ENCODE results near the gene ST6GAL1. TPM values are rescaled to one million over a fixed set of nuclear protein-coding genes. Genes with fewer than 3 reads are reported as not detected.

ST6GAL1 gene
- total and polyA plus RNA-seq, 2 of the 8 experiments (the other 6 are each of a cell fraction or from before 2014, with no cell fraction given): 62.8 to 80.9 TPM

GRCh38 chr3:187046033-187046432 is 115.7 kb downstream of the ST6GAL1 start:
- Histone ChIP-seq H3K4me1 (replicated peaks in 1 of 4; ENCODE audit: control insufficient read depth in 3 of 4, insufficient read depth in 4 of 4, low read length in 3 of 4) (no peaks in the 10 kb centered on the region), H2BK20ac (ENCODE audit: low read length) (no peak overlapping the region), H2BK5ac (ENCODE audit: low read depth, low read length) (no peak overlapping the region), H4K8ac (ENCODE audit: extremely low read depth, insufficient read depth, low read length) (no peak overlapping the region), H3K9me3 (ENCODE audit: insufficient read depth in 2 of 2, low read depth in 1 of 2, low read length in 1 of 2) (0 out of 4 replicates have a peak, but pooled peaks cover 0 to 5% of the 10 kb centered on the region in 2 experiments), H3K9ac (replicated peaks in 1 of 4; ENCODE audit: extremely low read depth in 1 of 4, low read depth in 3 of 4, low read length in 3 of 4) (no peak overlapping the region), H3K4ac (replicated peaks; ENCODE audit: insufficient read length, low read depth, low read length) (no peak overlapping the region), H3K14ac (ENCODE audit: insufficient read length) (no peak overlapping the region), H4K5ac (ENCODE audit: insufficient read length, low read depth, low read length) (no peak overlapping the region), H2AFZ (ENCODE audit: low read length) (no peak overlapping the region), H3K79me2 (ENCODE audit: control insufficient read depth in 1 of 2, insufficient read depth in 2 of 2, low read length in 2 of 2) (peaks cover 0 to 23% of the 10 kb centered on the region in 2 experiments; a peak in 1 of 4 replicates), H3K4me2 (ENCODE audit: insufficient read depth in 1 of 2, low read depth in 2 of 2, low read length in 2 of 2) (no peak overlapping the region), H2BK12ac (ENCODE audit: low read depth, low read length) (no peak overlapping the region), H2BK120ac (replicated peaks; ENCODE audit: low read depth, low read length) (no peak overlapping the region), H3K23me2 (ENCODE audit: low read depth, low read length) (no peaks in the 10 kb centered on the region), H3K4me3 (ENCODE audit: extremely low read depth in 1 of 4, insufficient read depth in 2 of 4, low read depth in 3 of 4, low read length in 4 of 4) (no peak overlapping the region), H2BK15ac (ENCODE audit: low read length) (no peak overlapping the region), H3K79me1 (ENCODE audit: low read depth, low read length) (no peaks in the 10 kb centered on the region), H3K27me3 (replicated peaks in 1 of 4; ENCODE audit: control insufficient read depth in 3 of 4, extremely low read depth in 1 of 4, insufficient read depth in 3 of 4, low read length in 3 of 4) (no peaks in the 10 kb centered on the region), H3K27ac (ENCODE audit: low read depth, low read length) (no peak overlapping the region), H3K56ac (replicated peaks; ENCODE audit: insufficient read length, low read depth, low read length) (no peak overlapping the region), H3K18ac (ENCODE audit: extremely low read depth, low read length) (no peak overlapping the region), H4K91ac (replicated peaks; ENCODE audit: insufficient read length, low read length) (no peak overlapping the region), H3K23ac (ENCODE audit: insufficient read length) (no peak overlapping the region), H2AK5ac (ENCODE audit: low read depth, low read length) (no peak overlapping the region), H3K36me3 (ENCODE audit: control insufficient read depth in 2 of 4, insufficient read depth in 4 of 4, low read length in 3 of 4) (peaks cover 2 to 51% (median 28%) of the 10 kb centered on the region in 4 experiments), H4K20me1 (replicated peaks in 1 of 2; ENCODE audit: control insufficient read depth in 1 of 2, insufficient read depth in 2 of 2, low read length in 2 of 2) (peaks cover 0 to 2% of the 10 kb centered on the region in 2 experiments)
- FAIRE-seq: no peak
- no peak for DNase-seq (ENCODE audit: low read depth in 1 of 2, low spot score in 2 of 2)
- POLR2A ChIA-PET (ENCODE audit: partially characterized antibody): no interaction called here
- CTCF ChIA-PET (ENCODE audit: partially characterized antibody): interaction anchor here (0.7 to 1.8 kb wide), 8 partner anchors 13 to 198 kb away, joined by 3 to 8 read pairs (median 3); no protein-coding TSS in a partner anchor
- WGBS, 2 experiments (ENCODE audit: extremely low coverage in 1 of 2, insufficient coverage in 1 of 2, insufficient read length in 1 of 2, insufficient replicate concordance in 2 of 2, low coverage in 1 of 2, low lambda C conversion rate in 2 of 2, missing lambda C conversion rate in 1 of 2): 90% methylated on average over 2 of the region's 2 CpGs; no CpG with 5 or more reads in 1 of the 2 experiments
- TF ChIP-seq FOSL1 (IDR thresholded peaks at IDR 0.05; ENCODE audit: insufficient read depth, low read depth, low read length) (no peak), TAF7 (optimal IDR thresholded peaks at IDR 0.05; ENCODE audit: borderline replicate concordance, low read depth, low read length) (no peak), SRF (IDR thresholded peaks at IDR 0.05; ENCODE audit: low read depth, low read length) (no peak), EP300 (IDR thresholded peaks at IDR 0.05; ENCODE audit: borderline replicate concordance in 1 of 2, low read depth in 2 of 2, low read length in 2 of 2) (no peak), CEBPB (IDR thresholded peaks at IDR 0.05; ENCODE audit: low read depth, low read length) (no peak), CHD1 (IDR thresholded peaks at IDR 0.05; ENCODE audit: low read depth, low read length) (no peak), KDM4A (IDR thresholded peaks at IDR 0.05; ENCODE audit: low read depth, low read length, severe bottlenecking) (no peak), SIN3A (conservative IDR thresholded peaks at IDR 0.05 in 1 of 2, IDR thresholded peaks at IDR 0.05 in 1 of 2; ENCODE audit: low read depth in 1 of 2, low read length in 2 of 2) (no peak), SP1 (IDR thresholded peaks at IDR 0.05; ENCODE audit: low read depth, low read length) (no peak), HDAC2 (IDR thresholded peaks at IDR 0.05; ENCODE audit: borderline replicate concordance in 1 of 2, low read depth in 2 of 2, low read length in 2 of 2) (no peak), JUND (IDR thresholded peaks at IDR 0.05; ENCODE audit: low read length) (no peak), SP4 (IDR thresholded peaks at IDR 0.05; ENCODE audit: low read length) (no peak), RBBP5 (IDR thresholded peaks at IDR 0.05; ENCODE audit: borderline replicate concordance, low read depth, low read length) (no peak), POLR2A (IDR thresholded peaks at IDR 0.05; ENCODE audit: control extremely low read depth in 1 of 2, low read depth in 2 of 2, low read length in 2 of 2) (no peak), GTF2F1 (IDR thresholded peaks at IDR 0.05; ENCODE audit: borderline replicate concordance, low read depth, low read length) (no peak)

All from H1 (cell line).